Epithelial cell of esophagus (primary cell): ENCODE results near the gene PTK7.

ENCODE experiments used
- DNase-seq: peaks from one replicate; pipeline ENCODE4 v3.0.0; 2010; ENCODE audit warnings: low read depth
- H3K4me3 ChIP-seq: 2 replicates; pipeline ENCODE4 v1.5.1; 2011; ENCODE audit warnings: mild to moderate bottlenecking, low read length, control low read depth
- CTCF ChIP-seq: IDR thresholded peaks from 2 replicates; pipeline ENCODE4 v1.5.1; 2011; ENCODE audit warnings: low read depth, mild to moderate bottlenecking, low read length, control low read depth, inconsistent platforms; ENCODE audit not compliant: insufficient read depth; ENCODE audit errors: missing control alignments

Gene PTK7

GRCh38 chr6:43175676-43176422 lies 99.7 kb downstream of the PTK7 start:
- no peak for TF ChIP-seq CTCF
- no peak for DNase-seq
- H3K4me3 ChIP-seq = no peak overlapping the region

GRCh38 chr6:43176423-43176786 lies 100.3 kb downstream of the PTK7 start:
- H3K4me3 ChIP-seq = no peak overlapping the region

GRCh38 chr6:43178150-43178549 lies 102.0 kb downstream of the PTK7 start:
- TF ChIP-seq CTCF = no peak
- no peak for DNase-seq
- H3K4me3 ChIP-seq = no peak overlapping the region

More at GRCh38 chr6:43176423-43176786, 100.3 kb downstream of the PTK7 start:
- DNase-seq = no peak
- no peak for TF ChIP-seq CTCF

- TF ChIP-seq CTCF = no peak
- DNase-seq = no peak
- no peak overlapping the region for H3K4me3 ChIP-seq
Observed at GRCh38 chr6:43178951-43179830, 103.1 kb downstream of the PTK7 start.

GRCh38 chr6:43180058-43180457 lies 103.9 kb downstream of the PTK7 start:
- DNase-seq = no peak
- H3K4me3 ChIP-seq = no peak overlapping the region
- TF ChIP-seq CTCF = no peak

GRCh38 chr6:43180985-43181384 lies 104.9 kb downstream of the PTK7 start:
- no peak for TF ChIP-seq CTCF
- no peak overlapping the region for H3K4me3 ChIP-seq
- no peak for DNase-seq
